ENCODE measurements around the gene NEURL1B.
A peak's percentile ranks its signal among the peaks of the same experiment; 100 is the strongest.

Gene NEURL1B

GRCh38 chr5:172637740-172638139 lies 3.3 kb upstream of the NEURL1B start:
- Histone ChIP-seq H3K27ac (no peak overlapping the region), H3K4me3 (ENCODE audit: low read depth, low read length) (no peak overlapping the region), H3K27me3 (replicated peaks) (peaks cover 23% of the 10 kb centered on the region), H3K36me3 (replicated peaks) (no peaks in the 10 kb centered on the region)
- no peak for TF ChIP-seq CTCF (IDR thresholded peaks at IDR 0.05; ENCODE audit: low read depth, low read length, missing control alignments)
- in situ Hi-C loops (cut with HindIII; ENCODE audit: low pct_ligation_motif_present, low sequenced_read_pairs), result no loop called here
- DNase-seq, result no peak

- no peak for TF ChIP-seq CTCF (IDR thresholded peaks at IDR 0.05; ENCODE audit: low read depth, low read length, missing control alignments)
- no peak for DNase-seq
- Histone ChIP-seq H3K4me3 (ENCODE audit: low read depth, low read length) (no peak overlapping the region), H3K36me3 (replicated peaks) (no peaks in the 10 kb centered on the region), H3K27ac (no peak overlapping the region), H3K27me3 (replicated peaks) (peaks cover 23% of the 10 kb centered on the region)
- in situ Hi-C loops (cut with HindIII; ENCODE audit: low pct_ligation_motif_present, low sequenced_read_pairs), result no loop called here
Measured at GRCh38 chr5:172638209-172638768, 2.8 kb upstream of the NEURL1B start.

- no peak overlapping the region for H3K4me3 ChIP-seq (ENCODE audit: low read depth, low read length)
- H3K36me3 ChIP-seq (replicated peaks), result no peaks in the 10 kb centered on the region
- H3K27me3 ChIP-seq (replicated peaks), result peaks cover 39% of the 10 kb centered on the region
- H3K27ac ChIP-seq, result no peak overlapping the region
- DNase-seq, result no peak
- no peak for TF ChIP-seq CTCF (IDR thresholded peaks at IDR 0.05; ENCODE audit: low read depth, low read length, missing control alignments)
- in situ Hi-C loops (cut with HindIII; ENCODE audit: low pct_ligation_motif_present, low sequenced_read_pairs), result no loop called here
Measured at GRCh38 chr5:172640139-172640538, 924 bp upstream of the NEURL1B start.

GRCh38 chr5:172641359-172642050 lies 442 bp downstream of the NEURL1B start:
- Histone ChIP-seq H3K4me3 (ENCODE audit: low read depth, low read length) (peak overlapping the region; percentile 42), H3K27ac (no peak overlapping the region), H3K27me3 (replicated peaks) (peaks cover 39% of the 10 kb centered on the region), H3K36me3 (replicated peaks) (no peaks in the 10 kb centered on the region)
- DNase-seq, result no peak
- in situ Hi-C loops (cut with HindIII; ENCODE audit: low pct_ligation_motif_present, low sequenced_read_pairs), result no loop called here
- TF ChIP-seq CTCF (IDR thresholded peaks at IDR 0.05; ENCODE audit: low read depth, low read length, missing control alignments), result peak; percentile 5

GRCh38 chr5:172642051-172642409 lies 967 bp downstream of the NEURL1B start:
- peaks cover 39% of the 10 kb centered on the region for H3K27me3 ChIP-seq (replicated peaks)
- H3K4me3 ChIP-seq (ENCODE audit: low read depth, low read length), result no peak overlapping the region

More at GRCh38 chr5:172642051-172642409, 967 bp downstream of the NEURL1B start:
- in situ Hi-C loops (cut with HindIII; ENCODE audit: low pct_ligation_motif_present, low sequenced_read_pairs), result no loop called here
- no peak overlapping the region for H3K27ac ChIP-seq
- DNase-seq, result no peak
- no peaks in the 10 kb centered on the region for H3K36me3 ChIP-seq (replicated peaks)
- TF ChIP-seq CTCF (IDR thresholded peaks at IDR 0.05; ENCODE audit: low read depth, low read length, missing control alignments), result no peak
